Central memory CD4-positive, alpha-beta T cell (primary cell): ENCODE measurements around the gene UBL3.

Source experiments
- DNase-seq: peaks from one replicate; pipeline ENCODE4 v3.0.0; 2022

UBL3 gene

DNA sequence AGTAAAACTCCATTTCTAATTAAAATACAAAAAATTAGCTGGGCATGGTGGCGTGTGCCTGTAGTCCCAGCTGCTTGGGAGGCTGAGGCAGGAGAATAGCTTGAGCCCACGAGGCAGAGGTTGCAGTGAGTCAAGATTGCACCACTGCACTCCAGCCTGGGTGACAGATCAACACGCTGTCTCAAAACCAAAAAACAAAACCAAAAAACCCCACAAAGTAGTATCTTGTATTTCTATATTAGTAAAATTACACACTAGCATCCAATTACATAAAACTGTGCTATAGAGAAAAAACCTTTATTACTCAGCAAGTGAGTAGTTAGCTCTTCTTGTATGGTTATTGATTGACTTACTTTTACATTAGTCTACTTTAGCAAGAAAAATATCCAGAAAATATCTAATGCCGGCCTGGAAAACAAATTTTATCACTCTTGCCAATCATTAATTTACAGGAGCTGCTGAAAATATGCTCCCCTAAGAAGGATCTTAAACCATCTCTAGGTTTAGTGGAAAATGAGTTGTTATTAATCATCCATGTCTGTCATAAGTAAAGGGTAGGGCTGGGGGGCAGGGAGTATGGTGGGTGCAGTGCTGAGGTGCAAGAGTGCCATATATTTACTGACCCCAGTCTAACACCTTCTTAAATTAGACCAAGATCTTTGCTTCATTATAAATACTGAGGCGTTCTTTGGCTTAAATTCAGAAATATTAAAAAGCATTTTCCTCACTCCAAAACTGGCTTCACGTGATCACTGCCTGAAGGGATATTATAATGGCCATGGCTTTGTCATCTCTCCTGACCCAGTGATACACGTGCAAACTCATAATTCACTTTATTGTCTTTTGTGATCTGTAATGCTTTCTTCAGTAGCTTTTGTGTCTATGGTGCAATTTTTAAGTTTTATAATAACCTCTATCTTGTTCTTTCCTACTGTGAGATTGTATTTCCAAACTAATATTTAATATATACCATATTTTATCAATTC lies 44.1 kb downstream of the UBL3 start:
- no peak for DNase-seq

DNA sequence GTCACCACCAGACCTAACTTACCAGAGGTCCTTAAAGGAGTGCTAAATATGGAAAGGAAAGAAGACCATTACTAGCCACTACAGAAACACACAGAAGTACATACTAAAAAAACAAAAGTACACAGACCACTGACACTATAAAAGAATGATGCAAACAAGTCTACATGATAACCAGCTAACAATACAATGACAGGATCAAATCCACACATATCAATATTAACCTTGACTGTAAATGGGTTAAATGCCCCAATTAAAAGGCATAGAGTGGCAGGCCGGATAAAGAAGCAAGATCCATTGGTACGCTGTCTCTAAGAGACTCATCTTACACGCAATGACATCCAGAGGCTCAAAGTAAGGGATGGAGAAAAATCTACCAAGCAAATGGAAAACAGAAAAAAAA lies 47.2 kb downstream of the UBL3 start:
- DNase-seq: no peak

- DNase-seq: no peak
Measured at GRCh38 chr13:29802621-29803020, 47.8 kb downstream of the UBL3 start.

- no peak for DNase-seq
Measured at GRCh38 chr13:29801737-29802305, 48.6 kb downstream of the UBL3 start.

DNA sequence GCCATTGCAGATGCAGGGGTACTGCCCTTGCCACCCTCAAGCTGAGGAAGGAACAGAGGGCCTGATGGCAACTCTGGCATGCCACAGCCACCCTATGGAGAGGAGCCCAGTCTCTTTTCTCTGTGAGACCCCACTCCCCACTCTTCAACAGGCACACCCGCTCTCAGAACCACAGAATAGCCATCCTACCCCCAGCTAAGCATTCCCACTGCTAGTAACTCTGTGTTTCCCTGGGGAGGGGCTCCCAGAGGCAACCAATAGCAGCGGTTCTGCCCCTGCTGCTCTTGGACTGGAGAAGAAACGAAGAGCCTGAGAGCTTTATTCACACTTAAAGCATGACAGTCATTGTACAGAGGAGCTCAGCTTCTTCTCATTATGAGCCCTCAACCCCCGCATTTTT lies 49.3 kb downstream of the UBL3 start:
- no peak for DNase-seq

GRCh38 chr13:29800687-29801086 lies 49.7 kb downstream of the UBL3 start:
- DNase-seq: no peak

DNA sequence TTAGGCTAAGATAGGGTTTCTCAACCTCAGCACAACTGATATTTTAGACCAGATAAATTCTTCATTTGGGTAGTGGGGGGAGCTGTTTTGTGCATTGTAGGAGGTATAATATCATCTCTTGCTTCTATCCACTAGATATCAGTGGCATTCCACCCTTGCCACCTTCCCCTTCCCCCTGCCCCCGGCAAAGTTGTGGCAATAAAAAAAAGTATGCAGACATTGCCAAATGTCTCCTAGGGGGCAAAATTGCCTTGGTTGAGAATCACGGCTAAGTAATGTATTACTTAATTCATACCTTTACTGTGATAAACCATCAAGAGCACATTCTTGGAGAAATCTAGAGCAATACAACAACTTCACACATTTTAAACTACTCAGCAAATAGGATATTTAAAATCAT lies 51.4 kb downstream of the UBL3 start:
- DNase-seq: no peak

DNA sequence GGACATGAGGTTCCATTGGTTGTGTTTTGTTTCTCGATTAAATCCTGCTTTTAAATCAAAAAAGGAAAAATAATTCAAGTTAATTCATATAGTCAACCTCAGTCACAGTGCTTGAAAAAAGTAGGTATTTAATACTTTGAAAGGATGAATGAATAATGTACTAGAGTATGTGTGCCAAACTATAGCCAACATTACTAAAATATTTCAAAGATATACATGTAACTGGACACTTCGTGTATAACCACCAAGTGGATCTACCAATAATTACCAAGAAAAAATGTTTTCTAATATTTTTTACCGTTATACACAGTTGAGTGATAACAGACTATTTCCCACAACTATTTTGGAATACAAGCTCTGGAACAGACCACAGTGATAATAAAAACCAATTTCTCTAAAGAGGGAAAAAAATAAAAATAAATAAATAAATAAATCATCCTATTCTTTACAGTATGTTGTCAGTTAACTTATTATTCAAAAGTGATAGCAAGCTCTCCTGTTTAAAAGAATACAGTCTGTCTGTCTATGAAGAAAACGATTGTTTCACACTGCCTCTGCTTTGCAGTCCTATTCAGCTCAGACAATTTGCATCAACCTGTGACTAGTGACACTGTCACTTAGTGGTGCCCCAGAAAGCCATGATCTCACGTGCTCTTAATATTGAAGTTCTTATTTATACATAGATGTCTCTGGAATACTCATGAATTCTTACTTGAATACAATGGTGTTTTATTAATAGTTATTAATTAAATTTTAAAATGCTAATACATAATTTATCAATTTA lies 58.2 kb downstream of the UBL3 start:
- no peak for DNase-seq

DNA sequence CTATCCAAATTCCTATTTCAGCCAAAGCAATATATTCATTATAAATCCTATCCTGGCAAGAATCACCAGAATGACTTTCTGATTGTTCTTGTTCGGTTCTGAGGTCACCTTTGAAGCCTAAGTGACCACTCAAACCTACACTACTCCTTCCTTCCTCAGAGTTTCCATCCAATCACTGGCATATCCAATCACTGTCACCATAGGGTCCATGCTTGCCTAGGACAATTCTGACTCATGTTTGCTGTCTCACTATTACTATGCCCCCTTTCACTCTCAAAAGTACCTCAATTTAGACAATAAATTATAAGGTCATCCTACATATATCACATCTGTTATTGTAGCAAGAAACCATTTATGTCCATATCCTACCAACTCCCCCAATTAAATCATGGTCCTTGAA lies 58.9 kb downstream of the UBL3 start:
- DNase-seq: no peak

DNA sequence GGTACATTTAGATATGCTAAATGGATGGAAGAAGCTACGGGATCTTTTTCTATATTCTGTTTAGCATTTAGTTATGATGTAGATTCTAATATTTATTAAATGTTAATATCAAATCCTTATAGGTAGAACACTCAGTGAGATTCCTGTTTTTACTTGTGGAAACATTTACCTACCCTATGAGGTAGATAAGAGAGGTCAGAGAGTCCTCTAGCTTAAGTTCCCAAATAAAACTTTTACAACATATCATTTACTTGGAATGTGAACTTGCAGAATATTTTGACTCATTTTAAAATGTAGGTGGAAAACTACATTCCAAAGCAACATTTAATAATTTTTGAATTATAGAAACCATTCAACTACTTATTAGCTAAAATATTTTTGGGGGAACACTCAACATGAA lies 63.7 kb downstream of the UBL3 start:
- no peak for DNase-seq

- no peak for DNase-seq
Measured at GRCh38 chr13:29785978-29786377, 64.4 kb downstream of the UBL3 start.

GRCh38 chr13:29782798-29783197 lies 67.6 kb downstream of the UBL3 start:
- no peak for DNase-seq

DNA sequence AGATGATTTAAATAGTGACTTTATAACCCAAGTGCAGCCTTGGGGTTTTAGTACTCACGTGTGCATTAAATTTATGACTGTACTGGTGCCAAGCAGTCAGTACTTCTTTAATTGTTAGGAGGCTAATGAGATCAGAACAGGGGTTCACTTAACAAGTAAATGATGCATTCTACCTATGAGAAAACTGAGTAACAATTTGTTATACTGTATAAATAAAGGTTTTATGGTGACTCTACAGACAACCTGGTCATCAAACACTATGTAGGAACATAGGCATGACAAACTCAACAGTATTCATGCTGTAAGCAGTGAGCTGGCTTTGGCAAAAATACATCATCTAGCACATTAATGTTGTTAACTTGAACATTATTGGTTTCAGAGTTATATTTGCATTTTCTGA lies 75.6 kb downstream of the UBL3 start:
- DNase-seq: no peak

- peak; percentile 43 for DNase-seq
Measured at GRCh38 chr13:29771247-29771646, 79.2 kb downstream of the UBL3 start.

DNA sequence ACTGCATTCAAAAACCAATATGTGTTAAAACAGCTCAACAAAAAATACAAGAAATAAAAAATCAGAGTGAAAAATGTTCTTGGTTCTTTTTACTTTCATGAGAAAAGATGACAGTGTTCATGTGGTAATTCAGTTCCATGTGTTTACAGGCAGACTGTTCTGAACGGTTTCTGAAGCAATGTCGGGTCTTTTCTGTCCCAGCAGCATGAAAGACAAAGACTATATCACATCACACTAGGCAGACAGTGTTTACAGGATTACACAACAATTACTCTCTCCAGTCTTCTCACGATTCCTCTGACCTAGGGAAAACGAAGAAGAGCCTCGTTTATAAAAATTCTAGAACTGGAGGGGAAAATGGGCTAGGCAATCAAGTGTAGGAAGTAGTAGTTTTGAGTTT lies 83.4 kb downstream of the UBL3 start:
- no peak for DNase-seq

DNA sequence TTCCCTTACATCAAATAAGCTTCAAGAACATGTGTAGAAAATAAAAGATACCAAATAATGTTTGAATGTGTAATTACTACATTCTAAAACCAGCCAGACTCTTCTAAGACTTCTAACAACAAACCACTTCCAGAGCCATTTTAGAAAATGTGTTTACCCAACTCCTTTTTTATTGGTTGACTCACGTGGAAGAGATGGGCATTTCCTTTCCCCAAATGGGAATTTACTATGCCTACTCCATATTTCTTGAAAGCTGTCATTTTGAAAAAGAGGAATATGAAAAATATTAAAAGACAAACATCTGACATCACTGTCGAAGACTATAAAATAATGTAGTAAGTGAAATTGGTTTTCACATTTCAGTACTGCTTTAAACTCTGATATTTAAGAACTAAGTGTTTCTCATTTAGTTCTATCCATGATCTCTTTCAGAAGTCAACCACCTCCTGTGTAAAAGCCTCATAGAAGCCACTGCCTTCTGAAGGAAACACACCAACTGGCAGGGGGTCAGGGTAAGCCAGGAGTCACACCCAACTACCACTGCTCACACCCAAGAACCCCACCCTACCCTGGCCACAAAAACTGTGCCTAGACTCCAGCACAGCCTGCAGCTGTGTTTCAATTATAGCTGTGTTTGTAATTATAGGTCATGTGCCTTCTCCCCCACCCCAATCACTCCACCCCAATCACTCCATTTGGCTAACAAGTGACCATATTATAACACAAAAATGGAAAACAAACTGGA lies 86.8 kb downstream of the UBL3 start:
- DNase-seq: no peak

DNA sequence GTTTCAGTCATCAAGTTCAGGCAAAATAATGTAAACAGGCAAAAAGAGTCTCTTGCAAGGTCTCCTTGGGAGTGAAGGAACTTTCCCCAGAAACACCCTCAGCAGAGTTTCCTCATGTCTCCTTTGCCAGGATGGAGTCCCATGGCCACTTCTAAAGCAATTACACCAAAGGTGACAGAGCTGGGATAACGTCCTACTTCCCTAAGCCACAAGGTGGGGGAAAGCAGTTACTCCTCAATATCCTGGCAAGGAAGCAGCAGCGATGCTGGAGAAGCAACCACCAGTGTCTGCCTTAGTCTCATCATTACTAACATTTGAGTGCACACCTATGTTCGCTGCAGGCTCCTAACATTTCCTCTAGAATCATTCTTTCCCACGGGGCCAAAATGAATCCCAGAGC lies 88.6 kb downstream of the UBL3 start:
- DNase-seq: no peak

DNA sequence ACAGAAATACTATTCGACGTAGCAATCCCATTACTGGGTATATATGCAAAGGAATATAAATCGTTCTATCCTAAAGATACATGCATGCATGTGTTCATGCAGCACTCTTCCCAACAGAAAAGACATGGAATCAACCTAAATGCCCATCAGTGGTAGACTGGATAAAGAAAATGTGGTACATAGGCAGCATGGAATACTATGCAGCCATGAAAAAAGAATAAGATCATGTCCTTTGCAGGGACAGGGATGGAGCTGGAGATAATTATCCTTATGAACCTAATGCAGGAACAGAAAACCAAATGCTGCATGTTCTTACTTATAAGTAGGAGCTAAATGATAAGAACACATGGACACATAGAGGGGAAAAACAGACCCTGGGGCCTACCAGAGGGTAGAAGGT lies 89.3 kb downstream of the UBL3 start:
- DNase-seq: no peak

- DNase-seq: no peak
Measured at GRCh38 chr13:29760544-29760943, 89.9 kb downstream of the UBL3 start.

DNA sequence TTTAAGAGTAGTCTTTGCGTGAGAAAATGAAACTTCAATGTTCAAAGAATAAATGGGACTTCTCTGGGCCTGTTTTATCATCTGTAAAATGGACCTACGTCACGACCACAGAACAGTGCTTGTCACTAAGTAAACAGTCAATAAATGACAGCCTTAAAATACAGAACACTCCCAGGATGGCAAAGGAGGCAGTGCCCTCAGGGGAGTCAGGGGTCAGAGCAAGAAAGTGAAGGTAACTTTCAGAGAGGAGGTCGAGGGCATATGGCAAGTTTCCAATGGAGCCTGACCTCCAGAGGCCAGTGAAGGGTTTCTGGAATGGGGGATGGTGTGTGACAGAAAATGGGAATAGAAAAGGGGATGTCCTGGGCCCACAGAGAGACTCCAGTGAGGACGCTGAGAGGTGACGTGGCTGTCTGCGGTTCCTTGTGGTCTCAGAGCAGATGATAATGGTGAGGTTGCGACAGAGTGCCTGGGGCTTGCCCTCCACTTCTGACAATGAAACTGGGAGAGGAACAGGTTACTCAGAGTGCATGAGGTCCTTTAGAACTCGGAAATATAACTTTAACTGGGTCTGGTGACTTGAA lies 91.8 kb downstream of the UBL3 start:
- DNase-seq: peak; percentile 63

- DNase-seq: no peak
Measured at GRCh38 chr13:29756506-29756905, 93.9 kb downstream of the UBL3 start.

- no peak for DNase-seq
Measured at GRCh38 chr13:29754473-29754806, 96.0 kb downstream of the UBL3 start.
